BJ (cell line): ENCODE measurements around the gene NUAK1. TPM values are rescaled to one million over a fixed set of nuclear protein-coding genes. Genes with fewer than 3 reads are reported as not detected.

Source experiments
- CTCF ChIA-PET: fragments of 350-600 bp; formaldehyde crosslinking; extraction: SDS; loops from one replicate; lab custom pipeline; 2021; ENCODE audit warnings: antibody characterized with exemption, inconsistent platforms; lab: Yijun Ruan, JAX
- POLR2A ChIA-PET: fragments of 300-600 bp; sonication (Branson Sonifier 250); formaldehyde crosslinking; extraction: SDS; loops from one replicate; lab custom pipeline; 2021; ENCODE audit warnings: antibody characterized with exemption; lab: Charles Lee
- DNase-seq: peaks from one replicate; pipeline ENCODE4 v3.0.0-alpha.2; 2011; ENCODE audit warnings: low read depth
- H3K27me3 ChIP-seq: 2 replicates; pipeline ENCODE4 v1.6.0; 2011; ENCODE audit warnings: low read length; ENCODE audit not compliant: control insufficient read depth, insufficient read depth
- H3K36me3 ChIP-seq: 2 replicates; pipeline ENCODE4 v1.5.1; 2011; ENCODE audit warnings: low read length; ENCODE audit not compliant: control insufficient read depth, insufficient read depth
- H3K4me3 ChIP-seq: 2 replicates; pipeline ENCODE4 v1.5.1; 2011; ENCODE audit warnings: low read depth, mild to moderate bottlenecking, control low read depth, low read length
- CTCF ChIP-seq: IDR thresholded peaks from 2 replicates; pipeline ENCODE4 v1.5.1; 2011; ENCODE audit warnings: low read depth, mild to moderate bottlenecking, control low read depth, inconsistent platforms, low read length, moderate library complexity; ENCODE audit not compliant: insufficient read depth
- polyA plus RNA-seq: library from polyadenylated mRNA; depleted of rRNA; stranded (reverse); fragments of >200 nt; gene quantifications from 2 replicates; pipeline ENCODE4 v1.2.3, GENCODE V29; 2011

NUAK1 gene
- polyA plus RNA-seq, 1 experiment, result 37.0 TPM

- no peak for TF ChIP-seq CTCF
- ChIA-PET CTCF (interaction anchor here (1.5 kb wide), 1 partner anchor 20 kb away, joined by 3 read pairs; no protein-coding TSS in a partner anchor), POLR2A (no interaction called here)
- no peak for DNase-seq
- H3K4me3 ChIP-seq, result no peak overlapping the region
- no peaks in the 10 kb centered on the region; the same call in 1 of the 2 replicates for H3K27me3 ChIP-seq
- no peaks in the 10 kb centered on the region for H3K36me3 ChIP-seq
Measured at GRCh38 chr12:106173442-106173841, 34.7 kb upstream of the NUAK1 start.

GRCh38 chr12:106171117-106171750, 32.5 kb upstream of the NUAK1 start:
- ChIA-PET CTCF (interaction anchor here (1.1 to 2.1 kb wide), 9 partner anchors 9 to 111 kb away, joined by 3 to 11 read pairs (median 6); no protein-coding TSS in a partner anchor), POLR2A (no interaction called here)
- no peaks in the 10 kb centered on the region for H3K27me3 ChIP-seq
- no peak overlapping the region for H3K4me3 ChIP-seq
- H3K36me3 ChIP-seq, result no peaks in the 10 kb centered on the region
- no peak for TF ChIP-seq CTCF
- DNase-seq, result no peak

GRCh38 chr12:106170285-106170684, 31.5 kb upstream of the NUAK1 start:
- ChIA-PET CTCF (interaction anchor here (1.0 to 2.1 kb wide), 5 partner anchors 10 to 57 kb away, joined by 3 to 11 read pairs (median 6); no protein-coding TSS in a partner anchor), POLR2A (no interaction called here)
- TF ChIP-seq CTCF, result no peak
- H3K36me3 ChIP-seq, result no peaks in the 10 kb centered on the region
- H3K4me3 ChIP-seq, result no peak overlapping the region
- DNase-seq, result peak; percentile 43
- no peaks in the 10 kb centered on the region for H3K27me3 ChIP-seq

GRCh38 chr12:106163712-106164111, 25.0 kb upstream of the NUAK1 start:
- Histone ChIP-seq H3K4me3 (no peak overlapping the region), H3K27me3 (peaks cover 1% of the 10 kb centered on the region; the same call in 1 of the 2 replicates), H3K36me3 (no peaks in the 10 kb centered on the region)
- ChIA-PET POLR2A (no interaction called here), CTCF (no interaction called here)
- TF ChIP-seq CTCF, result no peak
- DNase-seq, result no peak

- POLR2A ChIA-PET, result no interaction called here
- TF ChIP-seq CTCF, result no peak
- no peak overlapping the region for H3K4me3 ChIP-seq
- peaks cover 1% of the 10 kb centered on the region; the same call in 1 of the 2 replicates for H3K27me3 ChIP-seq
- H3K36me3 ChIP-seq, result no peaks in the 10 kb centered on the region
- no peak for DNase-seq
- CTCF ChIA-PET, result interaction anchor here (1.1 to 1.3 kb wide), 2 partner anchors 12 to 237 kb away, joined by 3 to 4 read pairs; no protein-coding TSS in a partner anchor
Measured at GRCh38 chr12:106161491-106161890, 22.7 kb upstream of the NUAK1 start.
